HG03108 (cell line): Measurements from ENCODE around the gene DOK1.
"Not testable (repeated sequence)": the region's sequence is repeated elsewhere in the genome, so short reads cannot be mapped to it uniquely, and the experiment has no call there.

Experiments
- ATAC-seq: cut with Tn5 transposase; IDR thresholded peaks from one replicate; pipeline ENCODE4 v1.9.1; 2021; ENCODE audit warnings: moderate library complexity; ENCODE audit not compliant: unreplicated experiment

Gene DOK1

DNA sequence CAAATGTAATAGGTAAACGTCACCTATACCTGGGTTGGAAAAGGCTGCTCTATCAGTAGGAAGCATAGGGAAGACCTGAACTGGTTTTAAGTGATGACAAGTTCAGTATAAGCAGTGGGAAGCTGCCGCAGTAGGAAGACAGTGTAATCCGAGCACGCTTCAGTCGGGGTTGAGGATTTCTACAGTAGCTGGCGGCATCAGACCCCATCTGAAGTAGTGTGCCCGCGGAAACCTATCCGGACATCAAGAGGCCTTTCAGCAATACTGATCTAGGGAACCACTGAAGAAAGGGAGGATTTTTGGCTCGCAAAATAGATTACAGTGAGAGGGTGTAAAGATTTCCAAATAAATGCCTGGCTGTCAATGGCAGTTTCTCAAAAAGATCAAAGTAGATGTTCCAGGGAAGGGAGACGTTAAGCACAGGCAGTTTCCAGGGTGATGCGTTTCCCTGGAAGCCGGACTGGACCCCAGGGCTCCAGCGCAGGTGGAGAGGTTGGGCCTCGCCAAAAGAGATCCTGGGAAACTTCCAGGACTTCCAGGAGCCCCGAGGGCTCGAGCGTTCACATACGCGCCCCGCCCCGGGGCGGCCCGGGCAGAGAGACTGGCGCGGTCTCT, 6.1 kb upstream of the DOK1 start:
- no peak for ATAC-seq

DNA sequence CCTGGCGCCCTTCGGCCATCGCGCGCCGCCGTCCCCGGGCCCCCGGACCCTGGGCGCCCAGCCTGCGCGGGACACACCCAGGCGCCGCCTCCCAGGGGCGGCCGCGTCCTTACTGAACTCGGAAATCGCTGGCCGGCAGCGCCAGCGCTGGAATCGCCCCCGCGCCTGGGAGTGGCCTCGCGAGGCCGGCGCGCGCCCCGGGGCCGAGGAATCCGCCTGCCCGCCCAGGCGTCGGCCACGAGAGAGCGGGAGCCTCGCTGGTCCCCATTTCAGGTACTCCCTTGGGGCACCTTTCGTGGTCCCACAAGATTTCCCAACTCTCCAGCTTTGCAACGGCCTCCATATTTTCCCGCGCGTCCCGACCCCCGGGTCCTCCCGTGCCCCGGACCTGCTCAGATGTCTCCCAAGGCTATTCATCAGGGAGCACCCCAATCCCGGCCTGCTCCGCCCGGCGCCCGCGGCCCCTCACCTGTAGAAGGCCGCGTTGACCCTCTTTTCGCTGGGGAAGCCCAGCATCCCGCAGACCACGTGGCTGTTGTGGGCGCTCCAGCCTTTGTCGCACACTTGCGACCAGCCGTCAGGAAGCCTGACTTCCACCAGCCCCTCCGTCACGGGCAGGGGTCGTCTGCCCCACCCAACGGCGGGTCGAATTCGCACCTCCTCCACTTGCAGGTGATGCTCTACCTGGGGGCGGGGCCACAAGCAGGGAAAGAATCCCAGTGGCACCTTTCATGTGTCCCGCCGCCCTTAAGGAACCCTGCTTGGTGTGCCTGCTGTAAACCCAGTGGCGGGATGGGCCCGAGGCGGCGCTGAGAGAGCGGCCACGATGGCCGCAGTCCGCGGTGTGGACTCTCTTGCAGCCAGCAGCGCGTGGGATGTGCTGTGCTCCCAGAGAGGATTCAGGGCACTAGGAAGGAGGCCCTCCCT, 5.4 kb upstream of the DOK1 start:
- ATAC-seq: peak; percentile 38

DNA sequence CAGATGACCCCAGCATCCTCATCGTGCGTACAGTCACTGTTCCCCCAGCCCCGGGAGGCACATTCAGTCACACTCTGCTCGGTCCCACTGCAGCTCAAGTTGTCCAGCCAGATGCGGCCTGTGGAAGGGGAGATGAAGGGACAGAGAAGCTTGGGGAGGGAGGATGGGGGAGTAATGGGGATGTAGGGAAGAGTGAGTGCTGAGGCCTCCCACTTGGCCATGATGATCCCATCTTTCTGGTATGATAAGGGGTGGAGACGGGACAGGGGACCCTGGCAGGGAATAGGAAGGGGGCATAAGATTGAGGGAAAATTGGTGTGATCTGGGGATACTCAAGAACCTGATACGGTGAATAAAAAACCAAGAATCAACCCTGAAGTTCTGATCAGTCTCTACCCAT, 4.3 kb upstream of the DOK1 start:
- ATAC-seq: no peak

DNA sequence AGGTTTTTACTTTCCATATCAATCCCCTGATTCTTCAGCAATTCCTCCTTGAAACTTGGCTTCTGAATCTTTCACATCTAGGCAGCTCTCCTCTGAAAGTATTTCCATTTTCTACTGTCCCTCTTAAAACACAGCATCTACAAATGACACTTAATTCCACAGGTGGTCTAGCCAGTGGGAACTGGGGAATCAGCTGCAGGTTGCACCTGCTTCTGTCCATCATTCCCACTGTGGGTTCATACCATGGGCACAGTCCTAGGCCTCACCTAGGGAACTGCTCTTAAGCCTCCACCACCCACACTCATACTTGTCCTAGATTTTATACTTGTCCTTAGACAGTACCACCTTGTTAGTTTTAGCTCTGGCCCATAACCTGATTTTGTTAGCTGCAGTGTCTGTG, 3.0 kb upstream of the DOK1 start:
- ATAC-seq: no peak

DNA sequence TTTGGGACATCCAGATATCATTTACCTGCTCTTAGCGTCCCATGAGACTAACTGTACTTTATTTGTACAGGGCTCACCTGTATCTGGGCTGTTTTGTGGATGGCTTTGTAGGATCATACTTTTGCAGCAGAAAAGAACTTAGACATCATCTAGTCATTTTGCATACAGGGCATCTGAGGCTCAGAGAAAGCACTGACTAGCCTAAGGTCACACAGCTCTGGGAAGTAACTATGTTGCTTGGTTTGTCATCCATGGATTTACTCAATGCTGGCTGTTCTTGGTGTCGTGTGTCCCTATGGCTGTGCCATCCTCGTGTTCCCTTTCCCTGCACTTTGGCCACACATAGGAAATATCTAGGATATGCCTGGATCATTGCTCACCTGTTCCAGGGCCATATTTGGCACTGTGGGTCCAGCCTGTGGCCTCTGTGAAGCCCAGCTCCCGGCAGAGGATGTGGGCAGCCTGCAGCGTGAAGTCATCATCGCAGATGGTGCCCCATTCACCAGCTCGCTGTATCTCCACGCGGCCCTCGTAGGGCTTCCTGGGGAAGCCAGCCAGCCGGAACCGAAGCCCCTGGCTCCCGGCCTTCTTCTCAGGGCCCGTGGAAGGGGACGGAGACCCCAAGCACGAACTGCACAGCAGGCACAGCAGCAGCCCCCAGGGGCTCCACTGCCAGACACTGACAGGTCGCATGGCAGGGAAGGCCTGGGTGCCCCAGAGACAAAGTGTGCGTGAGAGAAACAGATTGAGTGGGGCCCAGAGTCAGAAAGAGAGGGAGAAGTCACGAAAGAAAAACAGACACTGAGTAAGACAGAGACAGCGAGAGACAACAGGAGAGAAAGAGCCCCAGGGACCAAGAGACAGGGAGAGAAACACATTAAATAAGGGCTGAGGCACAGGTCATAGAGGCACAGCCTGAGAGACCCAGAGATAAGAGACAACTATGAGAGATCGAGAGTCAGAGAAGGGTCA, 2.3 kb upstream of the DOK1 start:
- ATAC-seq: no peak

DNA sequence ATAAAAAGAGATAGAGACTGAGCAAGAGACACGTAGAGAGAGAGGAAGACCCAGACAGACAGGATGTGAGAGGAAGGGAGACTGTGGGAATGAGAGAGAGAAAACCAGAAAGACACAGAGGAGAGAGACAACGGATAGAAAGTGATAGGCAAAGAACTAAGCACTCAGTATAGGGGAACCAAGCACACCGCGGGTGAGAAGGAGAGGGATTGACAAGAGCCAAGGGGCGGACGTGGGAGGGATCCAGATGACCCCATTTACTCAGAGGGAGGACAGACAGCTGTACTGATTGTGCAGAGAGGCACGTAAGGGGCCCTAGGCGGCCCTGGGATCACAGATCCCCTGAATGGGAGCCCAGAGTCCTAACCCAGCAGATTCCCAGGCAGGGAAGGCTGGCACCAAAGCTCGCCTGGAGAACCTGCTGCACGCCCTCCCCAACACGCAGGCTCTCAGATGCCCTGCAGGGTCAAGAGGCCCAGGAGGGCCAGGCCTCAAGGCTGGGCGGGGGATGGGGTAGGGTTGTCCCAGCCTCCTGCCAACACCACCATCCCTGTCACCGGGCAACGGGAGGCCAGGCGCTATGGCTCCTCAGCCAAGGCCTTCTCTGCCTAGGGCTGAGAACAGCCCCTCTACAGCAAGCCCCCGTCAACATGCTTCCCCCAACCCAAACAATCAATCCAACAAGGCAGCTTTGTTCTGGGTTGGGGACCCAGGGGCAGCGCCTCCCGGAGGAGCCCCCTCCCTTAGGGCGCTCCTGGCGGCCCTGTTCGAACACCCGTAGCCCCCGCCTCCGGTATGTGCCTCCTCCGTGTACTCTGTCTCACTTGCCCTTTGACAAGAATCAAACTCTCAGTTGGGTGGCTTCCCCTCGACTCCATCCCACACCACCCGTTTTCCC, 1.4 kb upstream of the DOK1 start:
- ATAC-seq: no peak

DNA sequence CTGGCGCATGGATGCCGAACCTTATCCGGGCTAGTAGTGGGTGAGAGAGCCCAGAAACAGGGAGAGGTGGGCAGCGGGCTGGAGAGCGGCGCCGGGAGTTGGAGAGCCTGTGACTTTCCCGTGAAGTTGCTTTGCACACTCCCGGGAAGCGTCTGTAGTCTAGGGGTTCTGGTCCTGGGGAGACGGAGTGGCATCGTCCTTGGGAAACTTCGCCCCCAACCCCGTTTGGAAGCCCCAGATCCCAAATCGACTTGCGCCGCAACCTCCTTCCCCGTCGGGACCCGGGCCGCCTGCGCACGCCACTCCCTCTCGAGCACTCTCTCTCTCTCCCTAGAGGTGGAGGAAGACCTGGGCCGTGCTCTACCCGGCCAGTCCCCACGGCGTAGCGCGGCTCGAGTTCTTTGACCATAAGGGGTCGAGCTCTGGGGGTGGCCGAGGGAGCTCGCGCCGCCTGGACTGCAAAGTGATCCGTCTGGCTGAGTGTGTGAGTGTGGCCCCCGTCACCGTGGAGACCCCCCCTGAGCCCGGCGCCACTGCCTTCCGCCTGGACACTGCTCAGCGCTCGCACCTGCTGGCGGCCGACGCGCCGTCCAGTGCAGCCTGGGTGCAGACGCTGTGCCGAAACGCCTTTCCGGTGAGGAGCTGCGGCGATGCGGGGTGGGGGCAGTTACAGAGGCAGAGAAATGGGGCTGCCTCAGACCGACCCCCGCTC, 456 bp downstream of the DOK1 start:
- peak; percentile 27 for ATAC-seq

DNA sequence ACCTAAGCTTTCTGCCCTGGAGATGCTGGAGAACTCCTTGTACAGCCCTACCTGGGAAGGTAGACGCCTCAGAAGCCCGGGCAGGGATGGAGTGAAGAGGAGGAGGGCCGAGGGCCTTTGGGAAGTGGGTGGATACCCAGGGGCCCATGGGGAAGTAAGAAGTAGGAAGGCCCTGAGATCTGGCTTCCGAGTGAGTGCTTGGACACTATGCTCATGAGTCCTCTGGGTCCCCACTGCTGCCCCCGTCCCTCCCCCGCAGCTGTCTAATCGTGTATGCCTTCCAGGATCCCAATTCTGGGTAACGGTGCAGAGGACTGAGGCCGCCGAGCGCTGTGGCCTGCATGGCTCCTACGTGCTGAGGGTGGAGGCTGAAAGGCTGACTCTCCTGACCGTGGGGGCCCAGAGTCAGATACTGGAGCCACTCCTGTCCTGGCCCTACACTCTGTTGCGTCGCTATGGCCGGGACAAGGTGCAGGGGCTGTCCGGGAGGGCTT, 1.1 kb downstream of the DOK1 start:
- ATAC-seq: no peak

DNA sequence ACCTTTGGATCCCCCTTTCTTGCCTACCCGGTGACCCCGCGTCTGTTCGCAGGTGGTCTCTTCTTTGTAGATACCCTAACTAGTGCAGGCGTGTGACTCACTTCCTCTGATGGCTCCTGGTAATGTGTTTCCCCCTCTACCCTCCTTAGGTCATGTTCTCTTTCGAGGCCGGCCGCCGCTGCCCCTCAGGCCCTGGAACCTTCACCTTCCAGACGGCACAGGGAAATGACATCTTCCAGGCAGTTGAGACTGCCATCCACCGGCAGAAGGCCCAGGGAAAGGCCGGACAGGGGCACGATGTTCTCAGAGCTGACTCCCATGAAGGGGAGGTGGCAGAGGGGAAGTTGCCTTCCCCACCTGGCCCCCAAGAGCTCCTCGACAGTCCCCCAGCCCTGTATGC, 1.6 kb downstream of the DOK1 start:
- ATAC-seq: no peak

DNA sequence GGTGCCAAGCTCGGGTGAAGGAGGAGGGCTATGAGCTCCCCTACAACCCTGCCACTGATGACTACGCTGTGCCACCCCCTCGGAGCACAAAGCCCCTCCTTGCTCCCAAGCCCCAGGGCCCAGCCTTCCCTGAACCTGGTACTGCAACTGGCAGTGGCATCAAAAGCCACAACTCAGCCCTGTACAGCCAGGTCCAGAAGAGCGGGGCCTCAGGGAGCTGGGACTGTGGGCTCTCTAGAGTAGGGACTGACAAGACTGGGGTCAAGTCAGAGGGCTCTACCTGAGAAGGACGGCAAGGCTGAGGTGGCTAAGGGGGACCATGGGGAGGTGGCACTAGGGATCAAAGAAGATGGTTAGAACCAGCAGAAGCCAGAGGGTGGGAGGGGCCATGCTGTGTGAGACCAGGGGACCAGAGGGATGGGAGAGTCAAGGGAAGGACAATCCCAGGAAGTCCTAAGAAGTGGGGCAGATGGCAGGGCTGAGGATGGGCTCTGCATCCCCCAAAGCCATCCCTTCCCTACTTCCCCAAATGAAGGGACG, 2.4 kb downstream of the DOK1 start:
- ATAC-seq: no peak

DNA sequence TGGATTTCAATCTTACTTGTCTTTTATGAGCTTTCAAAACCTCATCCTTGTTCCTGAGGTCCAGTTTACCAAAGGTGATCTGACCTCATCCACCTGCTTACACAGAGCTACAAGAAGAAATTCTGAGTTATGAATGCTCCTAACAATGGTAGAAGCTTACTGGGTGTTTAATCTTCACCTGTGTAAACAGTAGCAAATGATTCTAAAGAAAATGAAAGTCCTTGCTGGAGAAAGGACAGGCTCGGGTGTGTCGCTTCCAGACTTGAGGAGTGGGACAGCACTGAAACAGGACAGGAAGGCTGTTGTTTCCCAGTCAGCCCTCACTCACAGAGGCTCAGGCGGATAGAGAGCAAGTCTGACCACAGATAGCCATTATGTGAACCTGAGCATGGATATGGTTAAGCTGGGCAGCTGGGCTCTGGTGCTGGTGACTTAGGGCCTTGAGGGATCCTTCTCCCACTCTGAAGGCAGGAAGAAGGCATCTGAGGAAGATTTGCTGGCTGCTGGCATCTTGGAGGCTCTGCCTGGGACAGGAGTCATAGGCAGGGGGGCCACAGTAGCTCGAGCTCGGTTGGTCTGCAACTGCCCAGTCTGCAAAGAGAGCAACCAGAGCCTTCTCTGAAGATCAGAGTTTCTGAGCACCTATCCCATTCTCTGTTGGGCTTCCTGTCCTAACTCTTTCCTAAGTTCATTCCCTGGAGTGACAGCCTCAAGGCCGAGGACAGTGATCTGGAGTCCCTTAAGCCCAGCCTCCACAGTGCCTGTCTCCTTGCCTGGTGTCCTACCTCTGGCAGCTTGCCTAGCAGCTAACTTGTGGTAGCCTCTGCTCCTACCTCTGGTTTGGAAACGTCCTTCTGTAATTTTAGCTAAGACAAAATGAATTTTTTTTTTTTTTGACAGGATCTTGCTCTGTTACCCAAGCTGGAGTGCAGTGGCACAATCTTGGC, 4.0 kb downstream of the DOK1 start:
- no peak for ATAC-seq

DNA sequence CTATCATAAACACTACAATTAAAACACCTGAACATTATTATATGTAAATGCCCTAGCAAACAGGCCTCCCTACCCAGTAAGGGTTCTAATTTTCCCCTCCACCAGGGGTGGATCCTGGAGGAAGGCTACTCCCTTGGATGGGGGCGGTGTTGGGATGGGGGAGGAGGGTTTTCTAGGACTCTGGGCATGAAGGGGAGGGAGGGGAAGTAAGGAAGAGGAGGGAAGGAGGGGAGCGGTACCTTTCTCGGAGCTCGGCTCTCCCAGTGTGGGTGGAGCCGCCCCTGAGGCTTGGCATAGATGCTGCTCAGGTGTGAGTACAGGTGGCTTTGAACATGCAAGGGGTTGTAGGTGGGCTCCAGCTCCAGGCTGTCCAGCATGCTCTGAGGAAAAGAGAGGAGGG, 5.4 kb downstream of the DOK1 start:
- ATAC-seq: no peak

DNA sequence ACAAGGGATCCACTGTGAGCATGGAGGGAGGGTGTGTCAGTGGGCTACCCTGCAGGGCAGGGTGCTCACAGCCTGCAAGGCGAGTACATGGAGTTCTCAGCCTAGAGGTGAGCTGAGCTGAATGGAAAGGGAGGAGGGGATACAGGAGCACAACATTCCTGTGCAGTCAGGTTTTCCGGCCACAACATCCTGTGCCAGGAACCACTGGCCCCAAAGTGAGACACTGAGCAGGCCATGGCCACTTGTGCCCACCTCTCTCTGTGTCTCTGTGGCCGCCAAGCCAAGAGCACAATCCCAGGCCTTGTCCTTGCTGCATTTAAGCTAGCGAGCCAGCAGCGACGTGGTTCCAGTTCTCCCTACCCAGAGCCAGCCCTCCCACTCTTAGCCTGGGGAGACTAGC, 6.1 kb downstream of the DOK1 start:
- ATAC-seq: no peak

DNA sequence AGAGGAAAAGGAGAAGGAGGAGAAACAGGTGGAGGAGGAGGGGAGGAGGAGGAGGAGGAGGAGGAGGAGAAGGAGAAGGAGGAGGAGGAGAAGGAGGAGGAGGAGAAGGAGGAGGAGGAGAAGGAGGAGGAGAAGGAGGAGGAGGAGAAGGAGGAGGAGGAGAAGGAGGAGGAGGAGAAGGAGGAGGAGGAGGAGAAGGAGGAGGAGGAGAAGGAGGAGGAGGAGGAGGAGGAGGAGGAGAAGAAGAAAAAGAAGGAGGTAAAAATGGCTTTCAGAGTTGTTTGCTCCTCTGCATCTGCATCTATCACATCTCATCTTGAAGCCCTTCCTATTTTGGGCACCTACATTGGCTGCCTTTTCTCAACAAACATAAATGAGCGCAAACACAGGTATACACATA, 6.5 kb downstream of the DOK1 start:
- ATAC-seq: not testable (repeated sequence)

DNA sequence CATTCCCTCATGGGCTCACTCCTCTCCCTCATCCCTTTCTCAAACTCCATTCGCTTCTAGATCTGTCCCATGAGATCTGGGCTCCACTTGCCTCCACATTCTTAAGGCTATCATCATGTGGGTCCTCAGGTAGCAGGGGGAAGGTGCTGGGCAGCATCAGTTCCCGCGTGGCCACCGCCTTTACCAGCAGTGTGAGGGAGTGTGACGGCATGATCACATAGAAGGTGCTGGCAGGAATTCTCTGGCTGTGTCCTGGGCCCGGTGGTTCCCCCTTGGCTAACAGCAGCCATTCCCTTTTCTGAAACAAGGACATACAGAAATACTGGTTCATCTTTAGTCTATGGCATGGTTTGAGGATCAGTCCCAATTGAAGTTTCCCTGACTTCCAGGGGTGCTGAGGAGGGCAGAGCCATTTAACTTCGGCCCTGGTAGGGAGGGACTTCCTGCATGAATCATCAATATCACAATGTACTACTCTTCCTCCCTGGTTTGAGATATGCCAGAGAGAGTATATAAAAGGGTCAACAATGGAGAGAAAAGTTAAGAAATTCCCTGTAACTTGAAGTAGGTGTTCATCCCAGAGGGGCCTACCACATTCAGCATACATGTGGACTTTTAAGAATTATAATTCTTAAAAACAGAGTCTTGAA, 7.7 kb downstream of the DOK1 start:
- ATAC-seq: no peak

DNA sequence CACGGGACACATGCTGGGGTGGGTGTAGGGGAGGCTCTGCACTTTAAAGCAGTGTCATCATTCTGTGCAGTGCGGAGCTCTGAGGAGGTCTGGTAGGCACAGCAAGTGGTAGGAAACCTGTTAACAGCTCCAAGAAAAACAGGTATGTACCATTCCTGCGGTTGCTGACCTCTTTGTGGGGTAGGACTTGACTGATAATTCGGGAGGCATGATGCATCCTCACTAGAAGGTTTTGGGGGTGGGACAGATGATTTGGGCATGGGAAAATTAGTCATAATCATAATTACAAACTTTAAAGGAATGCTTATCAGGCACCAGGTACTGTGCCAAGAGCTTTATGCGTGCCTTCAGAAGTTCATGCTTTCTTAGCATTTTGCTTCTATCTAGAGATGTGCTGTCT, 9.7 kb downstream of the DOK1 start:
- no peak for ATAC-seq

DNA sequence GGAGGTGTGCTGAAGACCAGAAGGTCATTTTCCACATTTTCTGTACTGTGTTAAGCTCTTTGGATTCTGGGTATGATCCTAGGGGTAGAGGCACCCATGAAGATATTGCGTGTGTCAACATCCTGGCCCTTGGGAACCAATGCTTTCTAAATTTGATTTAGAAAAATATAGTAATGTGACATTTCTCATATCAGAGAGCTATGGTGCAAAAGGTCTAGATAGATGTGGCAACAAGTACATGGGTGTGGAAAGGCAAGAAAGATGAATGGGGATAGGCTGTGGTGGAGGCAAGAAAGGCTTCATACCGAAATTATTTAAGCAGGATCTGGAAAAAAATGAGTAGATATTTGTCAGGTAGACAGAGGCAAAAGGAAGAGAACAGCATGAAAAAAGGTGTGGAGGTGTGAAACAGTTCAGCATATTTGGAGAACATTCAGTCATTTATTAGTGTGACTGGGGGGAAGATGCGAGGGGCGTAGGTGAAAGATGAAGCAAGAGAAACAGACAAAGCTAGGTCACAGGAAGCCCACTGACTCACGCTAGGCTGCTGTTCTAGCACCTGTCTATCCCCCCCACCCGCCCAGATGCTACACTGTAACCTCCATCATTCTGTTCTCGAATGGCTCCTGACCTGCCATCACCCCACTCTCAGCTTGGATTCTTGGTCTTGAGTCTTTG, 11.7 kb downstream of the DOK1 start:
- no peak for ATAC-seq
